Activated CD4-positive, CD25-positive, alpha-beta regulatory T cell treated with anti-CD3 and anti-CD28 coated beads, Interleukin-2, amount 50 U/mL, for 72 hours (primary cell): ENCODE results near the gene MYO7B.

Source experiments
- DNase-seq: peaks from one replicate; pipeline ENCODE4 v3.0.0; 2021

Gene MYO7B

GRCh38 chr2:127535422-127535901, at the start of gene MYO7B:
Gene MYO7B (plus strand): TSS chr2:127535683. CDS start chr2:127559723, 24,040 bp downstream.
- DNase-seq, result no peak

DNA sequence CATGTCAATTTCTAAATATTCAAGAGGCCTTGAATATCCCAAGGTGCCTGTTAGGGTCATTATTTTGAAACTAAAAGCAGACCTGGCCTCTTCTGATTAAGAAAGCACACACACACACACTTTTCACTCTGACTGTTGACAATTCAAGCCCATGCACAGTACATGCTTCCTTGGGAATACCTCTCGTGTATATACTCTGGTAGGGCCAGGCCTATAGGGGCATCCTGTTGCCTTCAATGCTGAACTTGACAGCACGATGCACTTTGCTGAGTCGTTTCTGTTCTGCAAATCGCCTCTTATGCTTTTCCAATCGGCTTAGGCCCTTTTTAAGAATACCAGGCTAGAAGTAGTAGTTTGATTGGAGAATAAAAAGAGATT, 49.8 kb upstream of the MYO7B start:
- DNase-seq, result no peak

DNA sequence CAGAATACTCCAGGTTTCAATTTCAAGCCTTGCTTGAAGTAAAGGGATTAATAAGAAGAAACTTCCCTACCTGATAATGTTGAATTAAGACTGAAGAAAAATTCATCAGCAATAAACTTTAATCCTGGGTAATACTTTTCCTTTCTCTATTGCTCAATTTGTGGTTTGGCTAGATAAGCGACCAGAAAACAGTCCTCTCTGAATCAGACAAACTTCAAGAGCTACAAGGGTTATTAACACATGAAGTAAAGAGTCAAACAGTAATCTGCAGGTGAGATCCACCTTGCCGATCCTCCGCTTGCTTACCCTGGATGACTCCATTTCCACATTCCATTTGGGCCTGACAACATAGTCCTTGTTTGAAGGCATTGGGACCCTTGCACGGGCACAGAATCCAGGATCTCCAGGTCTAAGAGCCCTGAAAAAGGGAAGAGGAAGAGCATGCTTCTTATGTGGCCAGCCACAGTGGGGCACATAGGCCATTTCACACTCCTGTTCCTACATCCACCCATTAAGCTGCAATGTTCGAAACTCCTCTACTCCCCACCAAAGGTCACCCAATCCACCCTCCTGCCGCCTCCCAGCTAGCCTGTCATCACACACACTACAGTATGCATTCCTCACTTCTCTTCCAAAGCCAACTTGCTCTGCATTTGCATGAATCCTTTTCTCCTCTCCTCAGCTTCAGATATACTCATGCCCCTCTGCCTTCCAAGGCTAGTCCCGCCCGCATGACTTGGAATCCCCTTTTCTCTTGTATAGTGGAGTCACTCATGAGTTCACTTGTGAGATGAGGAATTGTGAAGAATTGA, 49.0 kb upstream of the MYO7B start:
- DNase-seq, result no peak

GRCh38 chr2:127490283-127490682, 45.2 kb upstream of the MYO7B start:
- DNase-seq, result no peak

DNA sequence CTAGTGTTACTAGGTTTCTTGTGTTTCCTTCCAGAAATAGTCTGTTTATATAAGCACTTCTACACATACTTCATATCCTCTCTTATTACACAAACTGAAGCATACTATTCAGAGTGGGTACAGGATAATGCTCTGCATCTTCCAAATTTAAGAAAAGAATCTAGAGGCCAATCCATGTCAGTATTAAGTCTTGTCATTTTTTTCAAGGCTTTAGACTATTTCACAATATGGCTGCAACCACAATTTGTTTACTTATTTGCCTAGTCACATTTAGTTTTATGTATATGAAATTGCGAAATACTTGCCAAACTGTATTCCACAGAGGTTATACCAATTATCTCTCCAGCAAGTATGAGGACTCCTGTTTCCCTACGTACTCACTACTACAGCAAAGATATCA, 37.1 kb upstream of the MYO7B start:
- DNase-seq, result no peak

GRCh38 chr2:127503491-127503890, 32.0 kb upstream of the MYO7B start:
- no peak for DNase-seq

- DNase-seq, result no peak
Measured at GRCh38 chr2:127504552-127505430, 30.7 kb upstream of the MYO7B start.

DNA sequence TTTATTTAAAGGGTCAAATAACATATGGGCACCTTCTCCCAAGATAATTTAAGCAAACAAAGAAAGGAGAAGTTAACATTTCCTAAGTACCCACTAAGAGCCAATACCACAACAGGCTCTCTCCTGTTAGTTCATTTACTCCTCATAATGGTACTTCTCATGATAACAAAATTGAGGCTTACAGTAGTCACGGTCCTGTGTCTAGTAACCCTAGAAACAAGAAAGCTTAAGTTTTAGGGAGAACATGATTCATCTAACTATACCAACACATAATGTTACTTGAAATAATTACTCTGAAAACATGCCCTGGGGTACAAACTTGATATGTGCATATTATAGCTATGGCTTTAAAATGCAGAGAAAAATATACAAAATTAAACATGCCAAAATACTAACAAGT, 29.0 kb upstream of the MYO7B start:
- DNase-seq, result no peak

DNA sequence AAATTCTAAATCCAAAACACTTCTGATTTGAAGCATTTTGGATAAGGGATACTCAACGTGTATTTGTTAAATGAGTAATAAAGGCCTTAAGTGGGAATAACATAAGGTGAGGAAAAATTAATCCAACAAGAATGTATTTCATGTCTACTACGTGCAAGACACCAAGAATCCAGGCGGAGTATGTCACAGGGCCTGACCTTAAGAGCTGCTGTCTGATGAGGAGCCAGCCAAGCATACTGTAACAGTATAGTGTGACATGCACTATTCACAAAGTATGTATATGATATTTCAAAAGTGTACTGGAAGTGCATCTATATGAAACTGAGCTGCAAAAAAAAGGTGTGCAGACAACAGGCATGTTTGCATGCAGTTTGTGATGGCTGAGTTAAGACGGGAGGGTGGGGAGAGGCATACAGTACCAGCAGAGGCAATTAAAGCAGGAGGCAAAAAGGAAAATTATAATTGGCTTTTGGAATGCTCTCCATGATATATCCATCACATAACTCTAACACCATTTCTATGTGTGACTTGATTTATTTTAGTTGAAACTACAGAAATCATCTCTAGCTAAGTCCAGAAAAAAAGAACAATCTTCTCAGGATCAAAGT, 27.4 kb upstream of the MYO7B start:
- DNase-seq, result no peak

DNA sequence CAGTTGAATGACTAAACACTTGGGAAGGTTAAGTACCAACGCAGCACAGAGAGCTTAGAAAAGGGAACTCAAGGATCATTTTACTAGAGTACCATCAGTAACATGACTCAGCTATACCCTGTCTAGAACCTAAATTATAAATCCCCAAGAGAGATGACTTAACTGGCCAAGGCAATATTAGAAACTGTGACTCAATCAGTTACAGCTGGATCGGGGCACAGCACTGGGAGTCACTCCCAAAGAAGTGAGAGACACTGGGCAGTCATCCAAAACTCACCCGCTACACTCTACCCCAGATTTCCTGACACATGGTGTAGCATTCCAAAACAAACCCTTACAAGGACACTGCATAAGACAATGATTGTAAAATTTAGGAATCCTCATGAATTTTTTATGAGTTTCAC, 26.9 kb upstream of the MYO7B start:
- no peak for DNase-seq

DNA sequence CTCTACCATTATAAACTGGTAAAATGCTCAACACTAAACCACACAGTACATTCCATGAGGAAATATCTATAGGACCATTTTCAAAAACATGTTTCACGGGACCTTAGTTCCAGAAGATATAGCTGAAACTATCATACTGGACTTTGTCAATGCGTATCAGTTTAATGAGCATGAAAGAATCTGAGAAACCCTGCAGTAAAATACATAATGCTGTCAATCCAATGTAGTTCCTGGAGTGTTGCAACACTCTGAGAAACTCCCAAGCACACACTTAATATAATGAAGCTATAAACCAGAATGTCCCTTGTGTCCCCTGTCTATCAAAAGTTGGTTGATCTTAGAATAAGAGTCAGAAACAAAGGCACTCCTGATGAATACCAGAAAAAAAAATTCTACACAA, 25.4 kb upstream of the MYO7B start:
- DNase-seq, result no peak

DNA sequence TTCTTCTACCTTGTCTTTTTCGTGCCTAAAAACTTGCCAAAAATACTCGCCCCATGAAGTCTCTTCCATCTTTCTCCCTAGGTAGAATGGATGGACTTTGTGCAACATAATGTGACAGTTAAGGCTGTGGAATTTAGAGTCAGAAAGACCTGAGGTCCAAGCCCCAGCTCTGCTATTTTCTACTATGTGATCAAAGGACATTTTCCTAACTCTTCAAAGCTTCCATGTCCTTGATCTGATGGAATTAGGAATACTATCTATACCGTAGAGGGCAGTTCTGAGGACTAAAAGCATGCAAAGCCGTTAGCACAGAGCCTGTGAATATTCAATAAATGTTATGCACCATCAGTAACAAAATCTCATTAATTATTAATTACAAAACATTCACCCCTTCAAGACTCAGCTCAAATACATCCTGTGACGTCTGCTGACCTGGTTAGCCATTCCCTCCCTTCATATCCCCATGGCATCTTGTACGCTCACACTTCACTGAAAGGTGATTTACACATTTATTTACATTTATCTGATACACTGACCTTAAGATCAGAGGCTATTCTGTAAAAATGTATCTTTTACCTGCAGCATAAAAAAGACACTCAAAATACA, 24.3 kb upstream of the MYO7B start:
- no peak for DNase-seq

- DNase-seq, result no peak
Measured at GRCh38 chr2:127511917-127512316, 23.6 kb upstream of the MYO7B start.

DNA sequence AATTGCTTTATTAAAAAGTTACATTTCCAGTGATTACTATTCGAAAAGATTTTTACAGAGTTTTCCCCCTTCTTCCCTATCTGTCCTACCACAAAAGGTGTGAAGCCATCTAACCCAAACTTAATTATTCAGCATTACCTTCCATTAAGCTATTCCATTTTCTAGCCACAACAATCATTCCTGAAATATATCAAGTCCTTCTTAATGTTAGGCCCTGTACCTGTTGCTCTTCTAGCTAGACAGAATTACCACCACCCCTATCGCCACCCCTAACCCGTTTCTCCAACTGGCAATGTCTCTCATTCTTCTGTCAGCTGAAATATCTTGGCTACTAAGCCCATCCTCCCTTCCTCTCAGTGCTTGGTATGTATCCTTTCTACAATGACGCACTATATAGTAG, 23.1 kb upstream of the MYO7B start:
- no peak for DNase-seq

- no peak for DNase-seq
Measured at GRCh38 chr2:127514076-127514475, 21.4 kb upstream of the MYO7B start.

GRCh38 chr2:127514485-127514884, 21.0 kb upstream of the MYO7B start:
- no peak for DNase-seq

- no peak for DNase-seq
Measured at GRCh38 chr2:127515383-127515915, 20.0 kb upstream of the MYO7B start.

DNA sequence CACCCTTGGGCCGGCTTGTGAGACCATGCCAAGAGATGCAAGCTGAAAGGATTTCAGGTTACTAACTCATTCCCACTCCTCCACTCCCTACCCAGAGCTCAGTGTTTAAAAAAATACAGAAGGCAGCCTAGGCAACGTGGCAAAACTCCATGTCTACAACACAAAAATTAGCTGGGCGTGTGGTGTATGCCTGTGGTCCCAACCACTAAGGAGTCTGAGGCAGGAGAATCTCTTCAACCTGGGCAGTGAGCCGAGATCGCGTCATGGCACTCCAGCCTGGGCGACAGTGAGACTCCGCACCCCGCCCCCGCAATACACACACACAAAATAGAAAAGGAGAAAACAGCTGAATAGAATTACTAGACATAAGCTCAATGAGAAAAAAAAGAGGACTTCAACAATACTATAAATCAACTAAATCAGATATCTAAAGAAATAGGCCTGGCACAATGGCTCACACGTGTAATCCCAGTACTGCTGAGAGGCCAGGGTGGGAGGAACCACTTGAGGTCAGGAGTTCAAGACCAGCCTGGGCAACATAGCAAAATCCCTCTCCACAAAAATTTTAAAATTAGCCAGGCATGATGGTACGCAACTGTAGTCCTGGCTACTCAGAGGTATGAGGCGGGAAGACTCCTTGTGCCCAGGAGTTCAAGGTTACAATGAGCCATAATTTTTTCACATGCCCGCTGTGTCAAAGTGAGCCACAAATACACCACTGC, 19.3 kb upstream of the MYO7B start:
- DNase-seq, result no peak

DNA sequence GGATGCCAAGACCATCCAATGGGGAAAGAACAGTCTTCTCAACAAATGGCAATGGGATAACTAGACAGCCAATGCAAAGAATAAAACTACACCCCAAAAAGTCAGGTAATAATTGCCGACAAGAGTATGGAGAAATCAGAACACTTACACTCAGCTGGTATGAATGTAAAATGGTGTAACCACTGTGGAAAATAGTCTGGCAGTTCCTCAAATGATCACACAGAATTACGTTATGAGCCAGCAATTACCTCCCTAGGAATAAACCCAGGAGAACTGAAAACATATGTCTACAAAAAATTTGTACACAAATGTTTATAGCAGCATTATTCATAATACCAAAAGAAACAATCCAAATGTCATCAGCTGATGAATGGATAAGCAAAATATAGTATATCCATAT, 18.0 kb upstream of the MYO7B start:
- no peak for DNase-seq

- no peak for DNase-seq
Measured at GRCh38 chr2:127520424-127520823, 15.1 kb upstream of the MYO7B start.

- DNase-seq, result no peak
Measured at GRCh38 chr2:127523269-127523939, 12.1 kb upstream of the MYO7B start.
